Liver (tissue), 9 donors: Measurements from ENCODE around the gene SMOC2. TPM values are rescaled to one million over a fixed set of nuclear protein-coding genes. Genes with fewer than 3 reads are reported as not detected.

Experiments used
- DNase-seq: peaks from one replicate; pipeline ENCODE4 v3.0.0-alpha.2; 2017; ENCODE audit warnings: low spot score
- H3K27ac ChIP-seq, 2 donors: one replicate each; pipeline ENCODE4 v1.7.0; 2013; ENCODE audit warnings: inconsistent platforms in 2 of 2, low read length in 2 of 2, control low read depth in 1 of 2, low read depth in 1 of 2, mild to moderate bottlenecking in 1 of 2
- H3K27me3 ChIP-seq, 4 donors: one replicate each; pipeline versions ENCODE4 v1.6.1 to v1.7.0; 2013; ENCODE audit warnings: low read length in 3 of 4, inconsistent platforms in 1 of 4, mild to moderate bottlenecking in 1 of 4, moderate library complexity in 1 of 4; ENCODE audit not compliant: control insufficient read depth in 4 of 4, insufficient read depth in 4 of 4
- H3K36me3 ChIP-seq, 4 donors: one replicate each; pipeline versions ENCODE4 v1.6.1 to v1.7.0; 2013; ENCODE audit warnings: low read length in 3 of 4, mild to moderate bottlenecking in 3 of 4, low read depth in 1 of 4, moderate library complexity in 1 of 4; ENCODE audit not compliant: control insufficient read depth in 4 of 4, insufficient read depth in 3 of 4
- H3K4me1 ChIP-seq, 4 donors: one replicate each; pipeline versions ENCODE4 v1.6.1 to v1.7.0; 2013; ENCODE audit warnings: low read length in 3 of 4, mild to moderate bottlenecking in 3 of 4, moderate library complexity in 1 of 4; ENCODE audit not compliant: control insufficient read depth in 4 of 4, insufficient read depth in 4 of 4
- H3K4me3 ChIP-seq, 3 donors: one replicate each; pipeline versions ENCODE4 v1.6.1 to v1.7.0; 2013; ENCODE audit warnings: low read length in 3 of 3, control low read depth in 1 of 3, low read depth in 1 of 3, mild to moderate bottlenecking in 1 of 3
- H3K9ac ChIP-seq, 2 donors: one replicate each; pipeline ENCODE4 v1.7.0; 2013; ENCODE audit warnings: low read length in 2 of 2, mild to moderate bottlenecking in 2 of 2, moderate library complexity in 2 of 2, control low read depth in 1 of 2, low read depth in 1 of 2
- H3K9me3 ChIP-seq, 4 donors: one replicate each; pipeline versions ENCODE4 v1.6.1 to v1.7.0; 2013; ENCODE audit warnings: low read length in 3 of 4; ENCODE audit not compliant: control insufficient read depth in 4 of 4
- CTCF ChIP-seq: fragments of 150-350 bp; IDR thresholded peaks from 2 replicates; pipeline ENCODE4 v1.5.1; 2017; ENCODE audit warnings: improper control_type of control experiment, low read depth, low read length; ENCODE audit not compliant: missing input control
- EGR1 ChIP-seq, 2 donors: IDR thresholded peaks; 2 replicates each; pipeline ENCODE4 v1.6.1; 2016 to 2018; ENCODE audit warnings: antibody characterized with exemption in 2 of 2, low read depth in 2 of 2
- FOXA1 ChIP-seq: IDR thresholded peaks from 2 replicates; pipeline ENCODE4 v1.6.1; 2016; ENCODE audit warnings: antibody characterized with exemption
- FOXA2 ChIP-seq: IDR thresholded peaks from 2 replicates; pipeline ENCODE4 v1.6.1; 2016; ENCODE audit warnings: antibody characterized with exemption
- GABPA ChIP-seq, 2 donors: IDR thresholded peaks in 1 of 2; conservative IDR thresholded peaks in 1 of 2; 2 replicates each; pipeline ENCODE4 v1.6.1; 2016; ENCODE audit warnings: antibody characterized with exemption in 2 of 2, mild to moderate bottlenecking in 1 of 2, moderate library complexity in 1 of 2
- HNF4A ChIP-seq, 2 donors: conservative IDR thresholded peaks; 2 replicates each; pipeline ENCODE4 v1.6.1; 2016; ENCODE audit warnings: antibody characterized with exemption in 2 of 2, mild to moderate bottlenecking in 2 of 2
- HNF4G ChIP-seq: IDR thresholded peaks from 2 replicates; pipeline ENCODE4 v1.6.1; 2016; ENCODE audit warnings: antibody characterized with exemption
- JUND ChIP-seq, 2 donors: IDR thresholded peaks; 2 replicates each; pipeline ENCODE4 v1.6.1; 2016; ENCODE audit warnings: antibody characterized with exemption in 2 of 2
- MAX ChIP-seq: IDR thresholded peaks from 2 replicates; pipeline ENCODE4 v1.6.1; 2016; ENCODE audit warnings: antibody characterized with exemption
- NR2F2 ChIP-seq: IDR thresholded peaks from 2 replicates; pipeline ENCODE4 v1.6.1; 2016; ENCODE audit warnings: antibody characterized with exemption
- RAD21 ChIP-seq, 2 donors: IDR thresholded peaks; 2 replicates each; pipeline ENCODE4 v1.6.1; 2016; ENCODE audit warnings: antibody characterized with exemption in 2 of 2, mild to moderate bottlenecking in 2 of 2
- RXRA ChIP-seq, 2 donors: IDR thresholded peaks; 2 replicates each; pipeline ENCODE4 v1.6.1; 2017 to 2018; ENCODE audit warnings: antibody characterized with exemption in 2 of 2, mild to moderate bottlenecking in 1 of 2
- SP1 ChIP-seq: IDR thresholded peaks from 2 replicates; pipeline ENCODE4 v1.6.1; 2018; ENCODE audit warnings: antibody characterized with exemption, mild to moderate bottlenecking
- TAF1 ChIP-seq: conservative IDR thresholded peaks from 2 replicates; pipeline ENCODE4 v1.6.1; 2016; ENCODE audit warnings: antibody characterized with exemption, mild to moderate bottlenecking
- YY1 ChIP-seq: IDR thresholded peaks from 2 replicates; pipeline ENCODE4 v1.6.1; 2016; ENCODE audit warnings: antibody characterized with exemption, mild to moderate bottlenecking
- WGBS: extraction: QIAGEN DNeasy Blood & Tissue Kit; methylation state at CpG from one replicate; pipeline ENCODE4 v1.1.7; 2013; 5-methylcytosine and 5-hydroxymethylcytosine counted together
- polyA plus RNA-seq, 2 donors: library from polyadenylated mRNA; stranded (reverse) in 1 of 2; unstranded in 1 of 2; fragments of 200-250 nt in 1 of 2; fragments of >200 nt in 1 of 2; fragmentation: Nextera tagmentation in 1 of 2; extraction: Ambion mirVana in 1 of 2; gene quantifications; one replicate each; pipeline versions ENCODE4 v1.2.1 to v1.2.3, GENCODE V29; 2013 to 2015
- total RNA-seq, 2 donors: library from RNA; depleted of rRNA; stranded (reverse); fragments of >200 nt; gene quantifications; one replicate each; pipeline ENCODE4 v1.2.3, GENCODE V29; 2014
- TF ChIP-seq, protein P1 (sequence below): IDR thresholded peaks from 2 replicates; pipeline ENCODE4 v1.6.1; 2016; ENCODE audit warnings: antibody characterized with exemption
- TF ChIP-seq, protein P2 (sequence below): IDR thresholded peaks from 2 replicates; pipeline ENCODE4 v1.6.1; 2016; ENCODE audit warnings: antibody characterized with exemption, mild to moderate bottlenecking
- donor health status: healthy.
- donor health status: healthy.
- donor health status: healthy.
- donor health status: healthy.
- donor health status: healthy.

SMOC2 gene
- total and polyA plus RNA-seq, 4 donors = 0.23 to 1.9 (median 1.1) TPM

- Histone ChIP-seq H3K9ac (no peak overlapping the region), H3K4me3 (no peak overlapping the region), H3K9me3 (no peaks in the 10 kb centered on the region), H3K36me3 (no peaks in the 10 kb centered on the region), H3K27me3 (peaks cover 0 to 12% (median 0%) of the 10 kb centered on the region in 4 donors), H3K4me1 (peaks cover 0 to 2% (median 0%) of the 10 kb centered on the region in 4 donors), H3K27ac (no peak overlapping the region)
- WGBS = 54% methylated on average over 5 of the region's 5 CpGs
- DNase-seq = no peak
- TF ChIP-seq EGR1 (IDR thresholded peaks at IDR 0.05; ENCODE audit: low read depth in 2 of 2) (no peak), RAD21 (IDR thresholded peaks at IDR 0.05) (no peak), SP1 (no peak), FOXA2 (no peak), JUND (IDR thresholded peaks at IDR 0.05) (no peak), YY1 (no peak), MAX (no peak), FOXA1 (no peak), HNF4A (conservative IDR thresholded peaks at IDR 0.05) (no peak)
- TF ChIP-seq, protein P1, sequence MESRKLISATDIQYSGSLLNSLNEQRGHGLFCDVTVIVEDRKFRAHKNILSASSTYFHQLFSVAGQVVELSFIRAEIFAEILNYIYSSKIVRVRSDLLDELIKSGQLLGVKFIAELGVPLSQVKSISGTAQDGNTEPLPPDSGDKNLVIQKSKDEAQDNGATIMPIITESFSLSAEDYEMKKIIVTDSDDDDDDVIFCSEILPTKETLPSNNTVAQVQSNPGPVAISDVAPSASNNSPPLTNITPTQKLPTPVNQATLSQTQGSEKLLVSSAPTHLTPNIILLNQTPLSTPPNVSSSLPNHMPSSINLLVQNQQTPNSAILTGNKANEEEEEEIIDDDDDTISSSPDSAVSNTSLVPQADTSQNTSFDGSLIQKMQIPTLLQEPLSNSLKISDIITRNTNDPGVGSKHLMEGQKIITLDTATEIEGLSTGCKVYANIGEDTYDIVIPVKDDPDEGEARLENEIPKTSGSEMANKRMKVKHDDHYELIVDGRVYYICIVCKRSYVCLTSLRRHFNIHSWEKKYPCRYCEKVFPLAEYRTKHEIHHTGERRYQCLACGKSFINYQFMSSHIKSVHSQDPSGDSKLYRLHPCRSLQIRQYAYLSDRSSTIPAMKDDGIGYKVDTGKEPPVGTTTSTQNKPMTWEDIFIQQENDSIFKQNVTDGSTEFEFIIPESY = no peak
Measured at GRCh38 chr6:168485818-168486217, 44.8 kb downstream of the SMOC2 start.

GRCh38 chr6:168490757-168491156 is 49.8 kb downstream of the SMOC2 start:
- Histone ChIP-seq H3K27me3 (peaks cover 0 to 9% (median 0%) of the 10 kb centered on the region in 4 donors), H3K9ac (no peak overlapping the region), H3K4me1 (no peaks in the 10 kb centered on the region), H3K27ac (no peak overlapping the region), H3K36me3 (no peaks in the 10 kb centered on the region), H3K9me3 (no peaks in the 10 kb centered on the region), H3K4me3 (no peak overlapping the region)
- TF ChIP-seq MAX (no peak), NR2F2 (no peak), EGR1 (IDR thresholded peaks at IDR 0.05; ENCODE audit: low read depth in 2 of 2) (no peak), FOXA1 (no peak), TAF1 (no peak), SP1 (no peak), JUND (IDR thresholded peaks at IDR 0.05) (no peak), HNF4A (conservative IDR thresholded peaks at IDR 0.05) (no peak), CTCF (no peak), RXRA (IDR thresholded peaks at IDR 0.05) (no peak), GABPA (IDR thresholded peaks at IDR 0.05 in 1 of 2, conservative IDR thresholded peaks at IDR 0.05 in 1 of 2) (no peak), YY1 (no peak), HNF4G (no peak)
- TF ChIP-seq, protein P2, sequence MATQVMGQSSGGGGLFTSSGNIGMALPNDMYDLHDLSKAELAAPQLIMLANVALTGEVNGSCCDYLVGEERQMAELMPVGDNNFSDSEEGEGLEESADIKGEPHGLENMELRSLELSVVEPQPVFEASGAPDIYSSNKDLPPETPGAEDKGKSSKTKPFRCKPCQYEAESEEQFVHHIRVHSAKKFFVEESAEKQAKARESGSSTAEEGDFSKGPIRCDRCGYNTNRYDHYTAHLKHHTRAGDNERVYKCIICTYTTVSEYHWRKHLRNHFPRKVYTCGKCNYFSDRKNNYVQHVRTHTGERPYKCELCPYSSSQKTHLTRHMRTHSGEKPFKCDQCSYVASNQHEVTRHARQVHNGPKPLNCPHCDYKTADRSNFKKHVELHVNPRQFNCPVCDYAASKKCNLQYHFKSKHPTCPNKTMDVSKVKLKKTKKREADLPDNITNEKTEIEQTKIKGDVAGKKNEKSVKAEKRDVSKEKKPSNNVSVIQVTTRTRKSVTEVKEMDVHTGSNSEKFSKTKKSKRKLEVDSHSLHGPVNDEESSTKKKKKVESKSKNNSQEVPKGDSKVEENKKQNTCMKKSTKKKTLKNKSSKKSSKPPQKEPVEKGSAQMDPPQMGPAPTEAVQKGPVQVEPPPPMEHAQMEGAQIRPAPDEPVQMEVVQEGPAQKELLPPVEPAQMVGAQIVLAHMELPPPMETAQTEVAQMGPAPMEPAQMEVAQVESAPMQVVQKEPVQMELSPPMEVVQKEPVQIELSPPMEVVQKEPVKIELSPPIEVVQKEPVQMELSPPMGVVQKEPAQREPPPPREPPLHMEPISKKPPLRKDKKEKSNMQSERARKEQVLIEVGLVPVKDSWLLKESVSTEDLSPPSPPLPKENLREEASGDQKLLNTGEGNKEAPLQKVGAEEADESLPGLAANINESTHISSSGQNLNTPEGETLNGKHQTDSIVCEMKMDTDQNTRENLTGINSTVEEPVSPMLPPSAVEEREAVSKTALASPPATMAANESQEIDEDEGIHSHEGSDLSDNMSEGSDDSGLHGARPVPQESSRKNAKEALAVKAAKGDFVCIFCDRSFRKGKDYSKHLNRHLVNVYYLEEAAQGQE = no peak
- TF ChIP-seq, protein P1 = no peak
- WGBS = 80% methylated on average over 8 of the region's 8 CpGs
- DNase-seq = no peak
